H1 (cell line): ENCODE data around the gene KLHL26. TPM values are rescaled to one million over a fixed set of nuclear protein-coding genes. Genes with fewer than 3 reads are reported as not detected.

Experiments
- CTCF ChIA-PET: fragments of 300-600 bp; sonication (Branson Sonifier 250); formaldehyde crosslinking; loops from one replicate; lab custom pipeline; 2021; ENCODE audit not compliant: partially characterized antibody; lab: Charles Lee
- POLR2A ChIA-PET: fragments of 300-600 bp; sonication (Branson Sonifier 250); formaldehyde crosslinking; loops from one replicate; lab custom pipeline; 2021; ENCODE audit warnings: inconsistent platforms; ENCODE audit not compliant: partially characterized antibody; lab: Charles Lee
- DNase-seq, 2 experiments: peaks; one replicate each; pipeline versions ENCODE4 v3.0.0 to v3.0.0-alpha.2; 2010 to 2022; ENCODE audit warnings: low spot score in 2 of 2, low read depth in 1 of 2, mixed read lengths in 1 of 2
- FAIRE-seq: peaks from 2 replicates; lab custom pipeline; 2011; peaks lifted over from hg19 to GRCh38; lab: Jason Lieb, UNC
- H2AFZ ChIP-seq: 2 replicates; pipeline ENCODE4 v1.8.1; 2012; ENCODE audit warnings: low read length, inconsistent platforms
- H2AK5ac ChIP-seq: 2 replicates; pipeline ENCODE4 v1.6.1; 2013; ENCODE audit warnings: low read depth, low read length
- H2BK120ac ChIP-seq: replicated peaks from 2 replicates; pipeline ENCODE3; 2013; ENCODE audit warnings: low read depth, low read length, inconsistent platforms
- H2BK12ac ChIP-seq: 2 replicates; pipeline ENCODE4 v1.6.1; 2013; ENCODE audit warnings: low read depth, low read length
- H2BK15ac ChIP-seq: 2 replicates; pipeline ENCODE4 v1.6.1; 2013; ENCODE audit warnings: low read length
- H2BK20ac ChIP-seq: 2 replicates; pipeline ENCODE4 v1.6.1; 2013; ENCODE audit warnings: low read length
- H2BK5ac ChIP-seq: 2 replicates; pipeline ENCODE4 v1.6.1; 2013; ENCODE audit warnings: low read depth, low read length
- H3K14ac ChIP-seq: 2 replicates; pipeline ENCODE4 v1.6.1; 2013; ENCODE audit warnings: inconsistent platforms; ENCODE audit not compliant: insufficient read length
- H3K18ac ChIP-seq: 2 replicates; pipeline ENCODE4 v1.6.1; 2013; ENCODE audit warnings: low read length; ENCODE audit errors: extremely low read depth
- H3K23ac ChIP-seq: 2 replicates; pipeline ENCODE4 v1.6.1; 2013; ENCODE audit warnings: inconsistent platforms; ENCODE audit not compliant: insufficient read length
- H3K23me2 ChIP-seq: 2 replicates; pipeline ENCODE4 v1.6.1; 2013; ENCODE audit warnings: low read depth, low read length
- H3K27ac ChIP-seq: 2 replicates; pipeline ENCODE4 v1.6.1; 2011; ENCODE audit warnings: low read depth, low read length, inconsistent platforms
- H3K27me3 ChIP-seq, 4 experiments: replicated peaks in 1 of 4; 1 replicate in 1 of 4; 2 replicates in 3 of 4; pipeline versions ENCODE4 v1.6.1 to v1.8.1; 2011 to 2013; ENCODE audit warnings: low read length in 3 of 4, mild to moderate bottlenecking in 3 of 4, inconsistent platforms in 2 of 4, mixed read lengths in 2 of 4, moderate library complexity in 1 of 4; ENCODE audit not compliant: control insufficient read depth in 3 of 4, insufficient read depth in 3 of 4; ENCODE audit errors: extremely low read depth in 1 of 4
- H3K36me3 ChIP-seq, 4 experiments: 2 replicates each; pipeline versions ENCODE4 v1.6.1 to v1.8.1; 2011 to 2013; ENCODE audit warnings: mild to moderate bottlenecking in 4 of 4, low read length in 3 of 4, moderate library complexity in 2 of 4, control low read depth in 1 of 4, inconsistent platforms in 1 of 4; ENCODE audit not compliant: insufficient read depth in 4 of 4, control insufficient read depth in 2 of 4
- H3K4ac ChIP-seq: replicated peaks from 2 replicates; pipeline ENCODE3; 2013; ENCODE audit warnings: low read length, low read depth, mixed read lengths, inconsistent platforms; ENCODE audit not compliant: insufficient read length
- H3K4me1 ChIP-seq, 4 experiments: replicated peaks in 1 of 4; 1 replicate in 1 of 4; 2 replicates in 3 of 4; pipeline versions ENCODE4 v1.6.1 to v1.8.1; 2011 to 2013; ENCODE audit warnings: low read length in 3 of 4, inconsistent platforms in 2 of 4, mixed read lengths in 1 of 4; ENCODE audit not compliant: insufficient read depth in 4 of 4, control insufficient read depth in 3 of 4
- H3K4me2 ChIP-seq, 2 experiments: 2 replicates each; pipeline versions ENCODE4 v1.6.1 to v1.8.1; 2011 to 2013; ENCODE audit warnings: low read depth in 2 of 2, low read length in 2 of 2, control low read depth in 1 of 2, inconsistent platforms in 1 of 2, mild to moderate bottlenecking in 1 of 2; ENCODE audit not compliant: insufficient read depth in 1 of 2
- H3K4me3 ChIP-seq, 4 experiments: fragments of 200-600, 300-600 bp in 1 of 4; sonication (generic), shearing (Covaris generic), sonication (Bioruptor Twin) in 1 of 4; 2 replicates each; pipeline versions ENCODE4 v1.5.1 to v1.8.1; 2011 to 2016; ENCODE audit warnings: low read length in 4 of 4, low read depth in 3 of 4, control low read depth in 2 of 4, inconsistent platforms in 2 of 4, mild to moderate bottlenecking in 2 of 4, mixed read lengths in 1 of 4, moderate library complexity in 1 of 4; ENCODE audit not compliant: insufficient read depth in 2 of 4; ENCODE audit errors: extremely low read depth in 1 of 4
- H3K56ac ChIP-seq: replicated peaks from 2 replicates; pipeline ENCODE3; 2013; ENCODE audit warnings: low read depth, mild to moderate bottlenecking, mixed read lengths, low read length, inconsistent platforms; ENCODE audit not compliant: insufficient read length
- H3K79me1 ChIP-seq: 2 replicates; pipeline ENCODE4 v1.6.1; 2013; ENCODE audit warnings: low read depth, low read length, control low read depth
- H3K79me2 ChIP-seq, 2 experiments: 2 replicates each; pipeline versions ENCODE4 v1.6.1 to v1.8.1; 2012 to 2013; ENCODE audit warnings: low read length in 2 of 2, mild to moderate bottlenecking in 2 of 2, inconsistent platforms in 1 of 2; ENCODE audit not compliant: insufficient read depth in 2 of 2, control insufficient read depth in 1 of 2
- H3K9ac ChIP-seq, 4 experiments: replicated peaks in 1 of 4; 1 replicate in 1 of 4; 2 replicates in 3 of 4; pipeline versions ENCODE4 v1.6.1 to v1.8.1; 2011 to 2013; ENCODE audit warnings: low read depth in 3 of 4, low read length in 3 of 4, control low read depth in 2 of 4, mild to moderate bottlenecking in 2 of 4, moderate library complexity in 2 of 4, inconsistent platforms in 1 of 4; ENCODE audit errors: extremely low read depth in 1 of 4
- H3K9me3 ChIP-seq, 2 experiments: 2 replicates each; pipeline versions ENCODE4 v1.6.1 to v1.8.1; 2012 to 2013; ENCODE audit warnings: mild to moderate bottlenecking in 2 of 2, moderate library complexity in 2 of 2, control low read depth in 1 of 2, inconsistent platforms in 1 of 2, low read depth in 1 of 2, low read length in 1 of 2, mixed read lengths in 1 of 2; ENCODE audit not compliant: insufficient read depth in 2 of 2
- H4K20me1 ChIP-seq, 2 experiments: replicated peaks in 1 of 2; 2 replicates each; pipeline versions ENCODE3 to v1.8.1; 2011 to 2013; ENCODE audit warnings: inconsistent platforms in 2 of 2, low read length in 2 of 2, mild to moderate bottlenecking in 1 of 2; ENCODE audit not compliant: insufficient read depth in 2 of 2, control insufficient read depth in 1 of 2
- H4K5ac ChIP-seq: 2 replicates; pipeline ENCODE4 v1.6.1; 2013; ENCODE audit warnings: low read length, low read depth, mixed read lengths, inconsistent platforms; ENCODE audit not compliant: insufficient read length
- H4K8ac ChIP-seq: 2 replicates; pipeline ENCODE4 v1.8.0; 2013; ENCODE audit warnings: mild to moderate bottlenecking, moderate library complexity, low read length, inconsistent platforms; ENCODE audit not compliant: insufficient read depth; ENCODE audit errors: extremely low read depth
- H4K91ac ChIP-seq: replicated peaks from 2 replicates; pipeline ENCODE3; 2013; ENCODE audit warnings: low read length, mixed read lengths, inconsistent platforms; ENCODE audit not compliant: insufficient read length
- CBX8 ChIP-seq: fragments of 300-800, 300-1000 bp; sonication (generic); IDR thresholded peaks from 2 replicates; pipeline ENCODE4 v1.7.1; 2016; ENCODE audit warnings: low read depth, low read length, borderline replicate concordance
- HDAC6 ChIP-seq: IDR thresholded peaks from one replicate; pipeline ENCODE4 v1.7.1; 2012; ENCODE audit warnings: low read depth, mild to moderate bottlenecking, inconsistent platforms, low read length, moderate library complexity
- PHF8 ChIP-seq: fragments of 200-600 bp; sonication (generic); conservative IDR thresholded peaks from 2 replicates; pipeline ENCODE4 v1.7.1; 2012; ENCODE audit warnings: low read depth, mild to moderate bottlenecking, inconsistent platforms, low read length, moderate library complexity
- POLR2A ChIP-seq, 2 experiments: IDR thresholded peaks; 1 replicate in 1 of 2; 2 replicates in 1 of 2; pipeline ENCODE4 v1.6.1; 2011; ENCODE audit warnings: low read depth in 2 of 2, low read length in 2 of 2, mild to moderate bottlenecking in 2 of 2; ENCODE audit errors: control extremely low read depth in 1 of 2
- RFX5 ChIP-seq: IDR thresholded peaks from 2 replicates; pipeline ENCODE4 v1.6.1; 2011; ENCODE audit warnings: low read depth, low read length, improper control_type of control experiment, borderline replicate concordance
- RNF2 ChIP-seq: fragments of 200-900, 300-1000 bp; sonication (generic); IDR thresholded peaks from 2 replicates; pipeline ENCODE4 v1.7.1; 2016; ENCODE audit warnings: borderline replicate concordance, low read depth, mild to moderate bottlenecking, antibody characterized with exemption, low read length; ENCODE audit not compliant: poor library complexity, severe bottlenecking; ENCODE audit errors: missing control alignments
- SP2 ChIP-seq: IDR thresholded peaks from 2 replicates; pipeline ENCODE4 v1.6.1; 2012; ENCODE audit warnings: mild to moderate bottlenecking, low read length, inconsistent platforms
- TAF7 ChIP-seq: optimal IDR thresholded peaks from 2 replicates; pipeline ENCODE3; 2011; ENCODE audit warnings: low read depth, mild to moderate bottlenecking, inconsistent platforms, low read length, moderate library complexity, borderline replicate concordance
- WGBS, 2 experiments: shearing (Covaris generic) in 1 of 2; methylation state at CpG; one replicate each; pipeline versions ENCODE4 v1.1.6 to v1.1.7; 2013 to 2015; ENCODE audit warnings: low lambda C conversion rate in 2 of 2, mixed read lengths in 2 of 2, inconsistent platforms in 1 of 2, low coverage in 1 of 2, missing lambda C conversion rate in 1 of 2; ENCODE audit not compliant: insufficient replicate concordance in 2 of 2, insufficient coverage in 1 of 2, insufficient read length in 1 of 2; ENCODE audit errors: extremely low coverage in 1 of 2, missing lambda C conversion rate in 1 of 2; 5-methylcytosine and 5-hydroxymethylcytosine counted together
- polyA plus RNA-seq, 7 experiments: library from polyadenylated mRNA; depleted of rRNA in 3 of 7; stranded (reverse) in 5 of 7; unstranded in 2 of 7; fragments of >200 nt in 5 of 7; fragments of 200-250 nt in 2 of 7; gene quantifications; 1 replicate in 5 of 7; 2 replicates in 1 of 7; 4 replicates in 1 of 7; pipeline versions ENCODE4 v1.2.1 to v1.2.3, GENCODE V29; 2011 to 2013; ENCODE audit warnings: missing spikeins in 2 of 7, mixed read lengths in 2 of 7
- total RNA-seq: library from RNA; stranded (reverse); fragmentation: NEBNext Ultra II Directional; extraction: Animal tissue kit (Norgen Biotek cat#: 25700); gene quantifications from 2 replicates; pipeline ENCODE4 v1.2.1, GENCODE V29; 2021
- TF ChIP-seq, protein P1 (sequence below): IDR thresholded peaks from 2 replicates; pipeline ENCODE4 v1.6.1; 2012; ENCODE audit warnings: inconsistent platforms

KLHL26 gene
- total and polyA plus RNA-seq, 2 of the 8 experiments (the other 6 are each of a cell fraction or from before 2014, with no cell fraction given), result 2.2 to 8.8 TPM

DNA sequence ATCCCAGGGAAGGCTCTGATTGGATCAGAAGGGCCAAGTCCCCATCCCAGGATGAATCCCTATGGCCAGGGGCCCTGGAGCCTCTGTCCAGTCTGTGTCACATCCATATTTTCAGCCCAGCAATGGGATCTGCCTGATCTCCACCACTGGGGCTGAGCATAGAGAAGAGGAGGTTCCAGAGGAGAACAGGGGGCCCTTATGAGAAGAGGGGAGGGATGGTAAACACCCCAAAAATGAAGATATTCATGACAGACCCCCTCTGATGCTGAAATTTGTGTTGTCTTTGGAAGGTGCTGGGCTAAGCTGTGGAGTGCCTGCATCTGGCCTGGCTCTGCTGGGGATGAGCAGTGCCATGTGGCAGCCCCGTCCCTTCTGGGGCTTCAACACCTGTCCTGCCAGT lies 14.5 kb downstream of the KLHL26 start:
- Histone ChIP-seq H3K9me3 (no peaks in the 10 kb centered on the region), H3K9ac (no peak overlapping the region), H3K18ac (no peak overlapping the region)

More for the DNA sequence above, 14.5 kb downstream of the KLHL26 start:
- Histone ChIP-seq H4K8ac (0 out of 2 replicates have a peak overlapping the region, but pooled peaks have one; percentile 57), H3K27ac (no peak overlapping the region), H2BK12ac (no peak overlapping the region), H2AFZ (no peak overlapping the region), H3K14ac (no peak overlapping the region), H3K4me2 (no peak overlapping the region), H2BK5ac (no peak overlapping the region), H3K23ac (no peak overlapping the region), H2BK20ac (no peak overlapping the region), H3K4ac (no peak overlapping the region), H3K36me3 (no peaks in the 10 kb centered on the region), H3K23me2 (peaks cover 13% of the 10 kb centered on the region; the same call in 1 of the 2 replicates), H2BK120ac (no peak overlapping the region), H3K4me3 (no peak overlapping the region), H3K4me1 (peaks cover 0 to 13% (median under 1%) of the 10 kb centered on the region in 4 experiments; a peak in 3 of 7 replicates), H4K20me1 (peaks cover 9 to 44% of the 10 kb centered on the region in 2 experiments), H3K79me1 (peaks cover 19% of the 10 kb centered on the region), H3K56ac (no peak overlapping the region), H2AK5ac (no peak overlapping the region), H2BK15ac (no peak overlapping the region), H3K79me2 (peaks cover 0 to 3% of the 10 kb centered on the region in 2 experiments; a peak in 1 of 4 replicates), H4K5ac (no peak overlapping the region), H4K91ac (no peak overlapping the region), H3K27me3 (no peaks in the 10 kb centered on the region)
- DNase-seq, result no peak
- 88% methylated on average over 1 of the region's 1 CpG; no CpG with 5 or more reads in 1 of the 2 experiments for WGBS, 2 experiments
- FAIRE-seq, result no peak
- no peak for TF ChIP-seq TAF7
- no peak for TF ChIP-seq POLR2A (IDR thresholded peaks at IDR 0.05; ENCODE audit: control extremely low read depth in 1 of 2, low read depth in 2 of 2, low read length in 2 of 2)
- no peak for TF ChIP-seq RFX5
- TF ChIP-seq RNF2, result no peak
- no peak for TF ChIP-seq HDAC6
- TF ChIP-seq SP2, result no peak
- no peak for TF ChIP-seq PHF8
- TF ChIP-seq, protein P1, sequence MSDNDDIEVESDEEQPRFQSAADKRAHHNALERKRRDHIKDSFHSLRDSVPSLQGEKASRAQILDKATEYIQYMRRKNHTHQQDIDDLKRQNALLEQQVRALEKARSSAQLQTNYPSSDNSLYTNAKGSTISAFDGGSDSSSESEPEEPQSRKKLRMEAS, result no peak
- no peak for TF ChIP-seq CBX8
- ChIA-PET POLR2A (interaction anchor here (1.2 kb wide), 1 partner anchor 59 kb away, joined by 3 read pairs; no protein-coding TSS in a partner anchor), CTCF (interaction anchor here (0.7 kb wide), 1 partner anchor 161 kb away, joined by 3 read pairs; no protein-coding TSS in a partner anchor)
